ENCODE measurements around the gene RARG.
A peak's percentile ranks its signal among the peaks of the same experiment; 100 is the strongest.

The RARG gene

GRCh38 chr12:53234271-53234914, 2.4 kb upstream of the RARG start:
- Histone ChIP-seq H3K9me3 (ENCODE audit: control insufficient read depth, low read length) (no peaks in the 10 kb centered on the region), H3K36me3 (ENCODE audit: control insufficient read depth in 1 of 2, insufficient read depth in 2 of 2, low read depth in 1 of 2, low read length in 2 of 2) (peaks cover 0 to 5% of the 10 kb centered on the region in 2 experiments), H3K9ac (ENCODE audit: low read length) (peak overlapping the region; percentile 81), H3K4ac (ENCODE audit: low read depth in 1 of 2, low read length in 2 of 2) (peak overlapping the region in 1 of 2 experiments; percentile 52), H3K14ac (ENCODE audit: low read length in 2 of 2) (no peak overlapping the region), H3K27ac (ENCODE audit: low read length, poor library complexity, severe bottlenecking) (no peak overlapping the region), H2AFZ (ENCODE audit: low read depth, low read length) (no peak overlapping the region), H3K18ac (ENCODE audit: low read depth in 1 of 2, low read length in 2 of 2) (peak overlapping the region in 1 of 2 experiments; percentile 31), H3K27me3 (ENCODE audit: control insufficient read depth in 1 of 2, insufficient read depth in 1 of 2, low read length in 2 of 2) (peaks cover 0 to 40% of the 10 kb centered on the region in 2 experiments), H3K23ac (ENCODE audit: low read length in 2 of 2) (no peak overlapping the region), H3K79me1 (replicated peaks; ENCODE audit: low read length, poor library complexity, severe bottlenecking) (peaks cover 8% of the 10 kb centered on the region), H2BK15ac (ENCODE audit: low read depth, poor library complexity, severe bottlenecking) (no peak overlapping the region), H3K4me3 (ENCODE audit: insufficient read depth in 1 of 2, low read depth in 1 of 2, low read length in 2 of 2) (peak overlapping the region in 1 of 2 experiments; percentile 82), H3K4me2 (ENCODE audit: low read length, poor library complexity, severe bottlenecking) (no peak overlapping the region), H2BK120ac (ENCODE audit: low read depth, low read length) (peak overlapping the region; percentile 44), H2BK5ac (ENCODE audit: low read depth, low read length, poor library complexity, severe bottlenecking) (no peak overlapping the region), H2AK5ac (ENCODE audit: low read length, severe bottlenecking) (no peak overlapping the region), H3K4me1 (ENCODE audit: control insufficient read depth, insufficient read depth, low read depth, low read length) (peaks cover 29% of the 10 kb centered on the region), H2BK12ac (ENCODE audit: low read length in 2 of 2) (no peak overlapping the region), H4K91ac (ENCODE audit: low read length) (peak overlapping the region; percentile 81), H4K8ac (ENCODE audit: low read length) (peak overlapping the region; percentile 77)
- WGBS, result 3% methylated on average over 7 of the region's 12 CpGs
- no peak for DNase-seq

- WGBS, result 62% methylated on average over 5 of the region's 7 CpGs
- Histone ChIP-seq H3K14ac (ENCODE audit: low read length in 2 of 2) (no peak overlapping the region), H3K27ac (ENCODE audit: low read length, poor library complexity, severe bottlenecking) (no peak overlapping the region), H2BK12ac (ENCODE audit: low read length in 2 of 2) (peak overlapping the region in 1 of 2 experiments; percentile 52), H3K27me3 (ENCODE audit: control insufficient read depth in 1 of 2, insufficient read depth in 1 of 2, low read length in 2 of 2) (peaks cover 0 to 40% of the 10 kb centered on the region in 2 experiments), H2BK120ac (ENCODE audit: low read depth, low read length) (peak overlapping the region; percentile 44), H3K18ac (ENCODE audit: low read depth in 1 of 2, low read length in 2 of 2) (peak overlapping the region; percentile 31 to 37), H3K23ac (ENCODE audit: low read length in 2 of 2) (no peak overlapping the region), H3K9ac (ENCODE audit: low read length) (peak overlapping the region; percentile 81), H3K9me3 (ENCODE audit: control insufficient read depth, low read length) (no peaks in the 10 kb centered on the region), H2AFZ (ENCODE audit: low read depth, low read length) (no peak overlapping the region), H3K4me3 (ENCODE audit: insufficient read depth in 1 of 2, low read depth in 1 of 2, low read length in 2 of 2) (peak overlapping the region in 1 of 2 experiments; percentile 82), H3K4me2 (ENCODE audit: low read length, poor library complexity, severe bottlenecking) (no peak overlapping the region), H3K4ac (ENCODE audit: low read depth in 1 of 2, low read length in 2 of 2) (peak overlapping the region in 1 of 2 experiments; percentile 52), H2BK5ac (ENCODE audit: low read depth, low read length, poor library complexity, severe bottlenecking) (no peak overlapping the region), H3K79me1 (replicated peaks; ENCODE audit: low read length, poor library complexity, severe bottlenecking) (peaks cover 8% of the 10 kb centered on the region), H2BK15ac (ENCODE audit: low read depth, poor library complexity, severe bottlenecking) (no peak overlapping the region), H4K8ac (ENCODE audit: low read length) (peak overlapping the region; percentile 77), H3K36me3 (ENCODE audit: control insufficient read depth in 1 of 2, insufficient read depth in 2 of 2, low read depth in 1 of 2, low read length in 2 of 2) (peaks cover 0 to 5% of the 10 kb centered on the region in 2 experiments), H4K91ac (ENCODE audit: low read length) (peak overlapping the region; percentile 81), H3K4me1 (ENCODE audit: control insufficient read depth, insufficient read depth, low read depth, low read length) (peaks cover 29% of the 10 kb centered on the region), H2AK5ac (ENCODE audit: low read length, severe bottlenecking) (no peak overlapping the region)
- DNase-seq, result no peak
These were observed 1.7 kb upstream of the RARG start for GRCh38 chr12:53233671-53234121.

- H2BK12ac ChIP-seq (ENCODE audit: low read length in 2 of 2), result peak overlapping the region; percentile 33 to 52
- H3K9me3 ChIP-seq (ENCODE audit: control insufficient read depth, low read length), result no peaks in the 10 kb centered on the region
- H3K9ac ChIP-seq (ENCODE audit: low read length), result peak overlapping the region; percentile 81
- 32% methylated on average over 6 of the region's 11 CpGs for WGBS
- peak overlapping the region; percentile 70 for H4K8ac ChIP-seq (ENCODE audit: low read length)
- H3K14ac ChIP-seq (ENCODE audit: low read length in 2 of 2), result peak overlapping the region in 1 of 2 experiments; percentile 80
- peak overlapping the region; percentile 6 for H2AFZ ChIP-seq (ENCODE audit: low read depth, low read length)
- H3K23ac ChIP-seq (ENCODE audit: low read length in 2 of 2), result no peak overlapping the region
- no peak overlapping the region for H2AK5ac ChIP-seq (ENCODE audit: low read length, severe bottlenecking)
- peak overlapping the region; percentile 45 to 82 for H3K4me3 ChIP-seq (ENCODE audit: insufficient read depth in 1 of 2, low read depth in 1 of 2, low read length in 2 of 2)
- H4K91ac ChIP-seq (ENCODE audit: low read length), result peak overlapping the region; percentile 73
- H3K36me3 ChIP-seq (ENCODE audit: control insufficient read depth in 1 of 2, insufficient read depth in 2 of 2, low read depth in 1 of 2, low read length in 2 of 2), result peaks cover 5% of the 10 kb centered on the region in 2 experiments
- peaks cover 29% of the 10 kb centered on the region for H3K4me1 ChIP-seq (ENCODE audit: control insufficient read depth, insufficient read depth, low read depth, low read length)
- H3K18ac ChIP-seq (ENCODE audit: low read depth in 1 of 2, low read length in 2 of 2), result peak overlapping the region; percentile 64 to 70
- H3K27me3 ChIP-seq (ENCODE audit: control insufficient read depth in 1 of 2, insufficient read depth in 1 of 2, low read length in 2 of 2), result peaks cover 0 to 40% of the 10 kb centered on the region in 2 experiments
- H3K27ac ChIP-seq (ENCODE audit: low read length, poor library complexity, severe bottlenecking), result no peak overlapping the region
- H3K4me2 ChIP-seq (ENCODE audit: low read length, poor library complexity, severe bottlenecking), result peak overlapping the region; percentile 68
- H3K4ac ChIP-seq (ENCODE audit: low read depth in 1 of 2, low read length in 2 of 2), result peak overlapping the region; percentile 34 to 46
- H2BK5ac ChIP-seq (ENCODE audit: low read depth, low read length, poor library complexity, severe bottlenecking), result no peak overlapping the region
- peak overlapping the region; percentile 42 for H2BK120ac ChIP-seq (ENCODE audit: low read depth, low read length)
- H2BK15ac ChIP-seq (ENCODE audit: low read depth, poor library complexity, severe bottlenecking), result peak overlapping the region; percentile 74
- DNase-seq, result peak; percentile 47
- peaks cover 8% of the 10 kb centered on the region for H3K79me1 ChIP-seq (replicated peaks; ENCODE audit: low read length, poor library complexity, severe bottlenecking)
These were observed 845 bp upstream of the RARG start for GRCh38 chr12:53232646-53233461.

- peak overlapping the region; percentile 80 for H3K4me2 ChIP-seq (ENCODE audit: low read length, poor library complexity, severe bottlenecking)
- H2BK120ac ChIP-seq (ENCODE audit: low read depth, low read length), result peak overlapping the region; percentile 42
- peak overlapping the region; percentile 35 for H2BK5ac ChIP-seq (ENCODE audit: low read depth, low read length, poor library complexity, severe bottlenecking)
- H3K27ac ChIP-seq (ENCODE audit: low read length, poor library complexity, severe bottlenecking), result no peak overlapping the region
- H3K27me3 ChIP-seq (ENCODE audit: control insufficient read depth in 1 of 2, insufficient read depth in 1 of 2, low read length in 2 of 2), result peaks cover 0 to 35% of the 10 kb centered on the region in 2 experiments
- H2AFZ ChIP-seq (ENCODE audit: low read depth, low read length), result peak overlapping the region; percentile 48
- H3K4me1 ChIP-seq (ENCODE audit: control insufficient read depth, insufficient read depth, low read depth, low read length), result peaks cover 30% of the 10 kb centered on the region
- peak overlapping the region in 1 of 2 experiments; percentile 84 for H3K4ac ChIP-seq (ENCODE audit: low read depth in 1 of 2, low read length in 2 of 2)
- DNase-seq, result no peak
- peak overlapping the region in 1 of 2 experiments; percentile 34 for H2BK12ac ChIP-seq (ENCODE audit: low read length in 2 of 2)
- H3K4me3 ChIP-seq (ENCODE audit: insufficient read depth in 1 of 2, low read depth in 1 of 2, low read length in 2 of 2), result peak overlapping the region; percentile 67 to 89
- peak overlapping the region; percentile 69 to 78 for H3K14ac ChIP-seq (ENCODE audit: low read length in 2 of 2)
- peaks cover 8% of the 10 kb centered on the region for H3K79me1 ChIP-seq (replicated peaks; ENCODE audit: low read length, poor library complexity, severe bottlenecking)
- H3K9me3 ChIP-seq (ENCODE audit: control insufficient read depth, low read length), result no peaks in the 10 kb centered on the region
- H3K36me3 ChIP-seq (ENCODE audit: control insufficient read depth in 1 of 2, insufficient read depth in 2 of 2, low read depth in 1 of 2, low read length in 2 of 2), result peaks cover 13 to 15% of the 10 kb centered on the region in 2 experiments
- H4K91ac ChIP-seq (ENCODE audit: low read length), result peak overlapping the region; percentile 89
- peak overlapping the region; percentile 84 for H3K9ac ChIP-seq (ENCODE audit: low read length)
- no peak overlapping the region for H3K23ac ChIP-seq (ENCODE audit: low read length in 2 of 2)
- WGBS, result 0% methylated on average over 9 of the region's 9 CpGs
- no peak overlapping the region for H2AK5ac ChIP-seq (ENCODE audit: low read length, severe bottlenecking)
- H3K18ac ChIP-seq (ENCODE audit: low read depth in 1 of 2, low read length in 2 of 2), result peak overlapping the region; percentile 10 to 72
- peak overlapping the region; percentile 73 for H2BK15ac ChIP-seq (ENCODE audit: low read depth, poor library complexity, severe bottlenecking)
- H4K8ac ChIP-seq (ENCODE audit: low read length), result peak overlapping the region; percentile 91
These were observed 413 bp downstream of the RARG start for GRCh38 chr12:53231671-53231920.

Measured in mesenchymal stem cell (in vitro differentiated cells and primary cell).